NCI-H748 treated with DMSO at 0.1 percent for 48 hours (cell line): ENCODE data around the gene HSD17B3.
"Not testable (repeated sequence)": the region's sequence is repeated elsewhere in the genome, so short reads cannot be mapped to it uniquely, and the experiment has no call there.

ENCODE experiments used
- DNase-seq: peaks from one replicate; lab custom pipeline; 2025; lab: John Stamatoyannopoulos, UW

HSD17B3 gene

GRCh38 chr9:96193236-96193755, 108.7 kb downstream of the HSD17B3 start:
- DNase-seq, result no peak

- no peak for DNase-seq
Observed at GRCh38 chr9:96192710-96193109, 109.3 kb downstream of the HSD17B3 start.

GRCh38 chr9:96189995-96190394, 112.0 kb downstream of the HSD17B3 start:
- DNase-seq, result no peak

DNA sequence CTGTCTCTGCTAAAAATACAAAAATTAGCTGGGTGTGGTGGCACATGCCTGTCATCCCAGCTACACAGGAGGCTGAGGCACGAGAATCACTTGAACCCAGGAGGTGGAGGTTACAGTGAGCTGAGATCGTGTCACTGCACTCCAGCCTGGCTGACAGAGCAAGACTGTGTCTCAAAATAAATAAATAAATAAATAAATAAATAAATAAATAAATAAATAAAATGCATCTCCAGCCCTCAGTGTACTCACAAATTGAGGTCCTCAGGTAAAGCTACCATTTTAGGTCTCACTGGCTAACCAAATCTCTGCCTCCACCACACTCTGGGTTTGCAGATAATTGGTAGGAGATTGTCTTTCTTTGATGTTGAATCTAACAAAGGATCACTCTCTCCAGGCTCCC, 112.4 kb downstream of the HSD17B3 start:
- not testable (repeated sequence) for DNase-seq

GRCh38 chr9:96188571-96188970, 113.4 kb downstream of the HSD17B3 start:
- DNase-seq, result no peak

- DNase-seq, result no peak
Observed at GRCh38 chr9:96187151-96187555, 114.8 kb downstream of the HSD17B3 start.

DNA sequence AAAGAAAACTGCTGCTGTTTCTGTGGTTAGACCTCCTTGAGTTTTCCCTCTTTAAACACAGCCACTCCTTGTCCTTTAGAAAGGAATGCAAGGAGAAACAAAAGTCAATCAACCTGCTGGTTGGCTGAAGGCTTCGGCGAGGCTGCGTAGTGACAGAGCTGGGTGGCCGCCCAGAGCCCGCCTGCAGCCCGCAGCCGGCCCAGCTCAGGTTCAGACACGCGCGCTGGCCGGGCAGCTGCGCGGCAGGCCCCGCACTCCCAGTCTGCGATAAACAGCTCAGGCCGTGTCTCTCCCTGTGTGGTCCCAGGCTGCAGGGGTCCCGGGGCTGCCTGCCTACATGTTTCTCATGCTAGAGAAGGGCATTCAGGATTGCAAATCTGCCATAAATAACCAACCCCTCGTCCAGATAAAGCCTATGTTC, 115.4 kb downstream of the HSD17B3 start:
- peak; percentile 4 for DNase-seq

DNA sequence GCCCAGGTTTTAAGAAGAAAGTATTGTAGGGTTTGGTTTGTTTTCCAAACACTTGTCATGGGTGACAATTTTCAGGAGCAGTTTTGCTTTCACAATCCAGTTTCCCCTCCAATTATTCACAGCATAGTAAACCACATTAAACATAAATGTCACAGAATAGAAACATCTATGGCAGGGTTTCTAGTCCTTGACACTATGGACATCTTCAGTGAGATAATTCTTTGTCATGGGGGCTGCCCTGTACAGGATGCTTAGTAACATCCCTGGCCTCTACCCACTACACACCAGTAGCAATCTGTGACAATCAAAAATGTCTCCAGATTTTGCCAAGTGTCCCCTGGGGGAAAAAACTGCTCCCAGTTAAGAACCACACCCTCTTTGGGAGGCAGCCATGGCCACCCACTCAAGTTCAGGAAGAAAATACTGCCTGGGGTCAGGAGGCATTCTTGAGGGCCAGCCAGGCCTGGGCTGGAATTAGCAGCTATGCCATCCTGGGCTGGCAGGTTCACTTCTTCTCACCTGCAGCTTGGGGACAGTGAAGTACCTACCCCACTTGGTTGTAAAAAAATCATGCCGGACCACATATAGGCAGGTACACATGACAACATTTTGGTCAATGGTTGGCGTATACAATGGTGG, 116.3 kb downstream of the HSD17B3 start:
- DNase-seq, result no peak
